ENCODE results near the gene BTNL9. TPM values are rescaled to one million over a fixed set of nuclear protein-coding genes. Genes with fewer than 3 reads are reported as not detected.

The BTNL9 gene
- total and polyA plus RNA-seq, 12 donors: 4.2 to 62.7 (median 17.6) TPM

DNA sequence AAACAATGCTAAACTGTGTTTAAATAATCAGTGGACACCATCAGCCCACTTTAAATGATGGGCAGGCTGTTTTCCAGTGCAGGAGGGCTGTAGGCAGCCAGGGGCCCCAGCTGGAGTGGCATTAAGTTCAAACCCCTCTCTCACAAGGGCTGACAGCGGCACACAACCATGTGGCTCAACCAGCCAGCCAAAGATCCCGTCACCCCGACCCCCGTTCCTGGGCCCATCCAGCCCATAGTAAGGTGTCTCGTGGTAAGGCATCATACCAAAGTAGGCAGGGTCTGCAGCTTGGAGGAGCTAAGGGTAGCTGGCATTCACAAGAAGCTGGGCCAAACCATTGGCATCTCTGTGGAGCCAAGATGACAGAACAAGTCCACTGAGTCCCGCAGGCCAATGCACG is 24.9 kb downstream of the BTNL9 start:
- DNase-seq: no peak
- intact Hi-C loops (cut with DNase I): no loop called here
- WGBS, 4 donors: 76 to 91% (median 87%) methylated on average over 6 to 7 of the region's 7 CpGs
- Histone ChIP-seq H3K27me3 (peaks cover 34% of the 10 kb centered on the region), H3K4me1 (replicated peaks in 1 of 2) (no peaks in the 10 kb centered on the region), H3K4me3 (no peak overlapping the region), H3K9me3 (replicated peaks in 1 of 3) (no peaks in the 10 kb centered on the region), H3K36me3 (replicated peaks in 1 of 2) (no peaks in the 10 kb centered on the region), H3K27ac (no peak overlapping the region)
- TF ChIP-seq POLR2A (IDR thresholded peaks at IDR 0.05): no peak
- TF ChIP-seq, protein P1, sequence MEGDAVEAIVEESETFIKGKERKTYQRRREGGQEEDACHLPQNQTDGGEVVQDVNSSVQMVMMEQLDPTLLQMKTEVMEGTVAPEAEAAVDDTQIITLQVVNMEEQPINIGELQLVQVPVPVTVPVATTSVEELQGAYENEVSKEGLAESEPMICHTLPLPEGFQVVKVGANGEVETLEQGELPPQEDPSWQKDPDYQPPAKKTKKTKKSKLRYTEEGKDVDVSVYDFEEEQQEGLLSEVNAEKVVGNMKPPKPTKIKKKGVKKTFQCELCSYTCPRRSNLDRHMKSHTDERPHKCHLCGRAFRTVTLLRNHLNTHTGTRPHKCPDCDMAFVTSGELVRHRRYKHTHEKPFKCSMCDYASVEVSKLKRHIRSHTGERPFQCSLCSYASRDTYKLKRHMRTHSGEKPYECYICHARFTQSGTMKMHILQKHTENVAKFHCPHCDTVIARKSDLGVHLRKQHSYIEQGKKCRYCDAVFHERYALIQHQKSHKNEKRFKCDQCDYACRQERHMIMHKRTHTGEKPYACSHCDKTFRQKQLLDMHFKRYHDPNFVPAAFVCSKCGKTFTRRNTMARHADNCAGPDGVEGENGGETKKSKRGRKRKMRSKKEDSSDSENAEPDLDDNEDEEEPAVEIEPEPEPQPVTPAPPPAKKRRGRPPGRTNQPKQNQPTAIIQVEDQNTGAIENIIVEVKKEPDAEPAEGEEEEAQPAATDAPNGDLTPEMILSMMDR (IDR thresholded peaks at IDR 0.05): no peak

DNA sequence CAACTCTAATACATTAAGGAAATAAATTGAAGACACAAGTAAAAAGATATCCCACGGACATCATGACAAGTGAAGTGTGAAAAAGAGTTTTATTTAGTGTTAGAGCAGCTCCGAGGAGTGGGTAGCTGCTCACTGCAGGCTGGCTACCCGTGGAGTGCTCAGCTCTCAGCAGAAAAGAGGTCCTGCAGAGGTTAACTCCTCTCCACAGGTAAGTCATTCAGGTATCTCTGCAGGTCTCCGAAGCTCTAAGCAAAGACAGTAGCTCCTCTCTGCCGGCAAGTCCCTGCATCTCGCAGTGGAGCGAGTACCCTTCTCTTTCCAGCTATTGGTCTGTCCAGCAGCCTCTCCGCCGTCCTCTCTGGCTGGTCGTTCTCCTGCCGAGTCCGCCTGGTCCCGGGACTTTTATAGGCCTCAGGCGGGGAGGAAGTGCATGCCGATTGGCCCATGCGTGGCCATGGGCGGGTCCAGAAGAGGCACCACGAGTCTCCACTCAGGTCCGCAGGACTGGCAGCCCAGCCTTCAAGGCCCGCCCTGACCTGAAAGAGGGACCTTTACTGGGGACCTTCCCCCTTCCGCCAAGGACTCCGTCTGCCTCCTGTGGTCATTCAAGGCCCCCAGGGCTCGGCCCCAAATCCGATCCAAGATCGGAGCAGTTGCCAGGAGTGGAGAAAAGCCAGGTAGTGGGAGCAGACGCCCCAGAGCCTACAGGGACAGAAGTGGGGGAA is 29.9 kb downstream of the BTNL9 start:
- Histone ChIP-seq H3K4me3 (no peak overlapping the region), H3K4me1 (replicated peaks in 1 of 2) (no peaks in the 10 kb centered on the region), H3K27me3 (peaks cover 21% of the 10 kb centered on the region), H3K9me3 (replicated peaks in 1 of 3) (no peaks in the 10 kb centered on the region), H3K27ac (no peak overlapping the region), H3K36me3 (replicated peaks in 1 of 2) (no peaks in the 10 kb centered on the region)
- TF ChIP-seq, protein P1 (IDR thresholded peaks at IDR 0.05): no peak
- TF ChIP-seq POLR2A (IDR thresholded peaks at IDR 0.05): no peak
- no peak for DNase-seq
- WGBS, 4 donors: 26 to 36% (median 31%) methylated on average over 9 to 26 of the region's 26 CpGs
- intact Hi-C loops (cut with DNase I): no loop called here

DNA sequence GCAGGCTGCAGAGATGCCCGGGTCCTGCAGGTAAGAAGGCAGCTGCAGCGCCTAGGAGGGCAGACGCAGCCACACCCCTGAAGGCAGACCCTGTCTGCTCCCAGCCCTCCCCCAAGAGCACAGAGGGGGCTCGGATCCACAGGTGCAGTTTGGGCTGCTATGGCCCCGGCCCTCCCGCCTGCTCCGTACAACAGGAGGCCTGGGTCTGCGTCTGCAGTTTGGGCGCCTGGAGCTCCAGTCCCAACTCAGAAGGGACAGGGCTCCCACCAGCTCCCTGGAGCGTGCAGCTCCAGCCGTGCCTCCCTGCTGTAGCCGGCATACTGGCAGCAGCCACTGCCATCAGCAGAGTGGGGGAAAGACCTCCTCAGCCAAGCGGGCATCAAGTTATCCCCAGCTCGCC is 30.5 kb downstream of the BTNL9 start:
- no peaks in the 10 kb centered on the region for H3K4me1 ChIP-seq (replicated peaks in 1 of 2)
- intact Hi-C loops (cut with DNase I): no loop called here
- WGBS, 4 donors: 45 to 88% (median 63%) methylated on average over 7 to 14 of the region's 14 CpGs
- DNase-seq: no peak
- no peak overlapping the region for H3K4me3 ChIP-seq
- H3K27ac ChIP-seq: no peak overlapping the region
- H3K36me3 ChIP-seq (replicated peaks in 1 of 2): no peaks in the 10 kb centered on the region
- TF ChIP-seq, protein P1 (IDR thresholded peaks at IDR 0.05): no peak
- H3K27me3 ChIP-seq: peaks cover 17% of the 10 kb centered on the region
- no peaks in the 10 kb centered on the region for H3K9me3 ChIP-seq (replicated peaks in 1 of 3)

DNA sequence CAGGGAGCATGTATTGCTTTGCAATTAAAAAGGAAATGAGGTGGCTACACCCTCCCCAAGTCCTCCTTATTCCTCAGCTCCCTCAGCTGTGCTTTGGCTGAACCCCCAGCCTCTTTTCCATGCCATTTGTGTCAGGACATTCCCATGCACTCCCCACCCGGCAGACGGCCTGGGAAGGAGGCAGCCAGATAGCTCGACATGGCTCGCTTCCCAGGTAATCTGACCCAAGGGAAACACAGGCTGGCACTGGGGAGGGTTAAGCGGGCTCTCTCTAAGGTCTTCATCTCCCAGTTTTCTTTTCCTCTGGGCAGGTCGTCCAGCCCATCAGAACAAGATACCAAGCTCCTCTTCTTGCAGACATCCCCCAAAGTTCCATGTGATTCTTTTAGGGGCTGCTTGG is 31.2 kb downstream of the BTNL9 start:
- H3K27ac ChIP-seq: no peak overlapping the region
- TF ChIP-seq, protein P1 (IDR thresholded peaks at IDR 0.05): no peak
- TF ChIP-seq POLR2A (IDR thresholded peaks at IDR 0.05): no peak
- no peak for DNase-seq
- H3K36me3 ChIP-seq (replicated peaks in 1 of 2): no peaks in the 10 kb centered on the region
- H3K9me3 ChIP-seq (replicated peaks in 1 of 3): no peaks in the 10 kb centered on the region
- H3K4me3 ChIP-seq: no peak overlapping the region
- H3K27me3 ChIP-seq: peaks cover 17% of the 10 kb centered on the region
- WGBS, 4 donors: 52 to 58% (median 54%) methylated on average over 6 of the region's 6 CpGs
- H3K4me1 ChIP-seq (replicated peaks in 1 of 2): no peaks in the 10 kb centered on the region
- intact Hi-C loops (cut with DNase I): no loop called here
